HG03460 (cell line): ENCODE data around the gene FMN2.
"Not testable (repeated sequence)": the region's sequence is repeated elsewhere in the genome, so short reads cannot be mapped to it uniquely, and the experiment has no call there.

Source experiments
- ATAC-seq: cut with Tn5 transposase; IDR thresholded peaks from one replicate; pipeline ENCODE4 v1.9.1; 2021; ENCODE audit not compliant: unreplicated experiment

Gene FMN2

DNA sequence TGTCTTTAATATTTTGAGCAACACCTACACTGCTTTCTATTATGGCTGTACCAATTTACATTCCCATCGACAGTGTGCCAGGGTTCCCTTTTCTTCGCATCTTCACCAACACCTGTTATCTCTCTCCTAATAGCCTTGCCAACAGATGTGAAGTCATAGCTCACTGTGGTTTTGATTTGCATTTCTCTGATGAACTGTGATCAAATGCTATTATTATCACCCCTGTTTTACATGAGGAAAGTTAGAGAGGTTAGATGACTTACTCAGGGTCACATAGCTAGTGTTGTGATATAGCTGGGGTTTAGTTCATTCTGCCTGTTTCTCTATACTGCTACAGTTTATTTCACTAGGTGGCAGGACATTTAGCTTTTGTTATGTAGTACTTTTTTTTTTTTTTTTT is 204.1 kb downstream of the FMN2 start:
- no peak for ATAC-seq

DNA sequence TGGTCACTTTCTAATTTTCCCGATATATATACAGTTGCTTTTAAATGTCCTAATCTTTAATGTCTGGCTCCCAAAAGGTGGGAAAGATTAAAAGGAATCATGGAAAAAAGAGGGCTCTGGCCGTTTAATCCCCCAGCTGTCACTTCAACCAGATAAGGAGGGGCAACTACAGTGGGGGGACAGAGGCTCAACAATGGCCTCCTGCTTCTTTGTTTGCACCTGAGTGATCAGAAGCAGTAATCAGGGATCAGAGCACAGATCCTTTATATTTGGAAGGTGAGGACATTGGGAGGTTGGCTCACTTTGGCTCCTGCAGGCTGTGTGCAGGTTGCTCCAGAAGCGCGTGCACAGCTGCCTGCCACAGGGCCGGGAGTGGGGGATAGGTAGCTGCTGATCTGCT is 212.8 kb downstream of the FMN2 start:
- no peak for ATAC-seq

DNA sequence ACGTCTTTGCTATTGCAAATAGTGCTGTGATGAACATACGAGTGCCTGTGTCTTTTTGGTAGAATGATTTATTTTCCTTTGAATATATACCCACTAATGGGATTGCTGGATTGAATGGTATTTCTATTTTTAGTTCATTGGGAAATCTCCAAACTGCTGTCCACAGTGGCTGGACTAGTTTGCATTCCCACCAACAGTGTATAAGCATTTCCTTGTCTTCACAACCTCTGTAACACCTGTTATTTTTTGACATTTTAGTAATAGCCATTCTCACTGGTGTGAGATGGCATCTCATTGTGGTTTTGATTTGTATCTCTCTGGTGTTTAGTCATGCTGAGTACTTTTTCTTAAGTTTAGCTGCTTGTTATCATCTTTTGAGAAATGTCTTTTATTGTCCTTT is 215.0 kb downstream of the FMN2 start:
- no peak for ATAC-seq

DNA sequence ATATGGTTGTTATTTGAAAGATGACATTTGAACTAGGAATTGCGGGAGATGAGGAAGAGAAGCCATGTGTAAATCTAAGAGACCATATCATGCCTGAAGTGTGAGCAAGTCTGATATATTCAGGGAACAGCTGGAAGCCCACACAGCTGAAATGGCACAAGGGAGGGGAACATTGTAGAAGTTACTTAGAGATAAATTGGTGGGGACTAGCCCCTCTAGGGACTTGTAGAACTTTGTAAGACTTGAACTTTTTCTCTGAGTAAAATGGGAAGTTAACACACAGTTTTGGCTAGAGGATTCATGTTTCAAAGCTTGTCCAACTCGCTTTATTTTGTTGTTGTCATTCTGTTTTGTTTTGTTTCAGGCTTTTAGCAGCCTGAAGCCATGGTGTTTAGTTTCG is 216.4 kb downstream of the FMN2 start:
- no peak for ATAC-seq

DNA sequence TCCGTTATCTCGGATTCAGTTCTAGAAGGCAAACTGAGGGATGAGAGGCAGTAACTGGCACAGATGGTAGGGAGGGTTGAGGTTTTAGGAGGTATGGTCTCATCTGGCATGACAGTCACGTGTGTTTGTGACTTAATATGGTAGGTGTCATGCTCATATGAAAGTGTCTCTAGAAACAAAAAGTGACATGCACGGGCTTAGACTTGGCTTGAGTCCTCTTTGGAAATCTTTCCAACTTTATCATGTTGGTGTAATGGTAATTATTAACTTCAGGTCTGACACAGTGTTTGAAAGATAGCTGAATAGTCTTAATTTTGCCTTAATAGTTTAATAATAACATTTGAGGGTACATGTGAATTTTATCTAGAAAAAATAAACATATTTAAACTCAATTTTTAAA is 218.1 kb downstream of the FMN2 start:
- ATAC-seq, result no peak

DNA sequence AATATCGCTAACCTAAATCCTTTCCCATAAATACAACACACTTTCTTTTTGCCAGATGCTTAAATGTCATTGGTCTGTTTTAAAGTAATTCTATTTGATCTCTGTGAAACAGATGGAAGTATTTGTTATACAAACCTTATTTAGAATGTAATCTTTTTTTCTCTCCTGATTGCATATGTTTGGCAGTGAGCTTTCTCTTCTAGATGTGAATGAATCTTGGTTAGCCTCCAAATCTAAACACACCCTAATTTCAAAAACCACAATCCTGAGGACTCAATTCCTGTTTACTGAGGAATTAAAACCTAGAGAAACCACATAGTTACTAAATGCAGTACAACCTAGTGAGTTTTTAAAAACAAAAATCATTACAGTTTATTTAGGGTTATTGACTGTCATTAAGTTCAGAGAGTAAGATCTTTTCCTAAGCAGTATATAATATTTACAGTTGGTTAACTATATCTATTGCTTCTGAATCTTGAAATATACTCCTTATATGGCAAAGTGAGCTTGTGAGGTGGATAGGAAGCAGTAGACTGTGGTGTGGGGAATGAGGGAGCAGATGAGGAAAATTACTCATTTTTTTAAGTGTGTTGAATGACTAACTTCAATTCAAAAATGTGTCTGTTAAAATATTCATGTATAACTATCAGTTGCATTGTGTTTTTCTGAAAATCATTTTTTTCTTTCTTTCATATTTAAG is 218.7 kb downstream of the FMN2 start:
- ATAC-seq, result no peak

DNA sequence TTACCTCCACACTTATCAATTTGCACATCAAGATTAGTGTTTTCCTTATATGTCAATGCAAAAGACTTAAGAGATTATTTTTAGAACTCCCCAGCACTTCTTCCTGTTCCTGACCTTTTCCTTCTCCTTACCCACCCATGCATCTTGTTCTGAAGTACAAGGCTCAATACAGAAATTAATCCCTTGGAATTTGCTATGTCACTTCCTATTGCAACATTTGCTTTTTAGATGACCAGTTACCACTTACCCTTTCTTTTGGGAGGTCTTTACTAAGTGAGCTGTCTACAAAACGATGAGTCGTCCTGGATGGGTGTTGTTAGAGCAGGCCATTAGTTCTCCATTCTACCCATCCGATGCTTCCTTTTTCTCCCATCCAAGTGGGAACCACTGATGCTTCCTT is 221.2 kb downstream of the FMN2 start:
- ATAC-seq, result no peak

DNA sequence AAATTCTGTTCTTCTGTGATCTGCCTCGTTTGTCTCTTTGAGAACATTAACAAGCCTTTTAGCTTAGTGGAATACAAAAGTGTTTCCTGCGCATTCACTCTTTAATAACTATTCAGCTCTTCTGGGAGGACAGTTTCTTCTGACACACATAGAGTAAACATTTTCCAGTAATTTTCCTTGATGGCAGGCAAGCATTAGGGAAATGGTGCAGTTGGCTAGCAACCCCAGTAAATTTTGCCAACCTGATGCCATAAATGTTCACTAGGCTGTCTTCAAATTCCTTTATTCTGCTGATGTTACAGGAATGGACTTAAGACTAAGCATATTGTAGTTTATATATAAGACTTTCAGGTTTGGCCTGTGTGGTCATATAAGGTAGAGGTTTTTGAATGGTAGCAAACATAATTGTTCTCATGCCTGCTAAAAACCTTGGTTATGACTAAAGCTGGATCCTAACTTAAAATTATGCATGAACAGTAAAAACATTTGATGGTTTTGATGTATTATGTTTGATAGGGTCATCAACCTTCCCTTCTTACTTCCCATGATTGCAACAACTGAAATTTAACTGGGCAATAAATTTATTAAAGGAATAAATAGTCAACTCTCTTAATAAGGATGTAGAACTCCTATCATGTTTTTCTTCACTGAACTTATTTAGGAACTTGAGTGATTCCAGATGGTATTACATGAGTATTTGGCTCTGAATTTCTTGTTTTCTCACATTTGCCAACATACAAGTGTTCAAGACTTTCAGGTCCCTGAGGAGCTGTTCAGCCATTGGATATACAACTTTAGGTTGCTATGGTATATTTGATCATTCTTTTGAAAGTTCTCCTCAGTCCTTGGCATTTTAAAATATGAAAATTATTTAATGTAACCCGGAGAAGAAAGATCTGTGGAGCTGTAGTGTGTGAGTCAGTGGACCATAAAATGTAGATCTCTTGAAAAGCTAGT is 223.4 kb downstream of the FMN2 start:
- no peak for ATAC-seq

DNA sequence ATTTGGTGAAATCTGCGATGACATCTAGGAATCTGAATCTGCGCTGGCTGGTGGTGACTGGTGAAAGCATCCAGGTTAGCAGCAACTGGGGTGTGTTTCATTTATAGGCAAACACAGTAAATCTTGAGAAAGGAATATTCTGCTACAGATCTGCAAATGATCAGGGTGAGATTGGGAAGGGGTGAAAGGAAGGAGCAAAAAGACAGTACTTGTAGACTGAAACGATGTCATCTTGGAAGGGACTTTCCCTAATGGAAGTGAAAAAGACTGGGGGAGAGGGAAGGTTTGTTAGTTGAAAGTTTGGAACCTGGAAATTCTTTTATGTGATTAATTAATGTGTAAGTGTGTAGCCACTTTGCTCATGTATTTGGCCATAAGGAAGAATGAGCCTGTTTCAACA is 228.3 kb downstream of the FMN2 start:
- ATAC-seq, result no peak

DNA sequence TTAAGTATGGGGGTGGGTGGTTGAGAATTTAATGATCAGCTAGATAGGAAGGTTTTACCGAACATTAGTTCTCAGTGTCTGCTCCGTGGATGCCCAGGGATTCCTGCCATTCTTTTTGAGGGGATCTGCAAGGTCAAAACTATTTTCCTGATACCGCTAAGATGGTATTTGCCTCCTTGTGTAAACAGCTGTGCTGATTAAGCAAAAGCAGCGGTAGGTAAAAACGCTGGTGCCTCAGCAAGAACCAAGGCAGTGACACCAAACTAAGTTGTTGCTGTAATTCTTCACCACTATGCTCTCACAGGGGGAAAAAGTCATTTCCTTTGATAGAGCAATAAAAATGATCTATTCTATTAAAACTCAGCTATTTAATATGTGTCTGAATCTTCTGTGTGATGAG is 229.0 kb downstream of the FMN2 start:
- ATAC-seq, result no peak

DNA sequence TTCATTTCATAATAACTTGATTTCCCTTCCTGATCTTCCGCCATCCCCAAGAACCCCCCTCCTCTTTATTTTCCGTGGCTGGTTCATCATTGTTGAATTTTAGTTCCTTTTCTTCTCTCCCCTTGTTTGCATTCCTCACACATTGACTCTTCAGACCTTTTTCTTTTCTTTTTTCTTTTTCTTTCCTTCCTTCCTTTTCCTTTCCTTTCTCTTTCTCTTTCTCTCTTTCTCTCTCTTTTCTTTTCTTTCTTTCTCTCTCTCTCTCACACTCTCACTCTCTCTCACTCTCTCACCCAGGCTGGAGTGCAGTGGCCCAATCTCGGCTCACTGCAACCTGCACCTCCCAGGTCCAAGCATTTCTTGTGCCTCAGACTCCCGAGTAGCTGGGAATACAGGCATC is 231.3 kb downstream of the FMN2 start:
- no peak for ATAC-seq

DNA sequence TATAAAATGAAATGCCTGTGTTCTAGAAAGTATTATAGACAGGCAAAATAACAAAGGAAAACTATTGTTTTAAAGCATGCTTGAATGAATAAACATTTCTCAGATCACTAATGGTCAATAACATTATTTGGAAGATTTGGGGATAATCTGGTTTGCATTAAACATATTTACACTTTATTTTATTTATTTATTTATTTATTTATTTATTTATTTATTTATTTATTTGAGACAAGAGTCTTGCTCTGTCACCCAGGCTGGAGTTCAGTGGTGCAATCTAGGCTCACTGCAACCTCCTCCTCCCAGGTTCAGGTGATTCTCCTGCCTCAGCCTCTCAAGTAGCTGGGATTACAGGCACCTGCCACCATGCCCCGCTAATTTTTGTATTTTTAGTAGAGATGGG is 236.7 kb downstream of the FMN2 start:
- not testable (repeated sequence) for ATAC-seq

DNA sequence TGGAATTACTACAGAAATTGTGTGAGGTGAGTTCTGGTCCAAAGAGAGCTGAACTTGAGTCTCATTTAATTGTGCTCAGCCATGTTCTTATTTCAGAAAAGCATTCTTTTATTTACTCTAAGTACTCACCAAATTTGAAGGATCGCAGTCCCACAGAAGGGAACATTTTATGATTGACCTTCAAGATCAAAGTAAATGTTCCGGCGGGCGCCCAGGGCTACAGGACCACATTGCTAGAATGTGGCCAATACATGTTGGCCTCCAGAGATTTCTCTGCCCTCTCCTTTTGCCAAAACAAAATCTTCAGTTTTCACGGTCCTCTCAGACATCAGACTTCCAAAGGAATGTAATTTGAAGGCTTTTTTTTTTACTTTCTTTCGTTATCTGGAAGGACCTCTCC is 237.8 kb downstream of the FMN2 start:
- no peak for ATAC-seq

DNA sequence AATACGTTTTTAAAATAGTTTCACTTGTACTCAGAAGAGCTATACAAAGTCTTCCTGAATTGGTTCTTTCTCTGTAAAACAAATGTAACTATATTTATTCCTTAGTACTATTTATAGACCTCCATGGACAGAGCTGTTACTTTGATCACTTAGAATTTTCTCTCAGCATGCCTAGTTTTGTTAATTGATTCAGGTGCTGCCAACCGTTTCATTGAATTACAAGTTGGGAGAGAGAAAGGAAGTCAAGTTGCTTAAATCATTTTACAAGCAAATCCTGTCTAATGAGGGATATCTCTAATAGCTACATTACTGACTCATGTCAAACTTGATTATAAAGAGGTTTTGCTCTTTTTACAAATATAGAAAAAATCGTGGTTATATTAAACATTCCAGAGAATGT is 241.0 kb downstream of the FMN2 start:
- ATAC-seq, result no peak

DNA sequence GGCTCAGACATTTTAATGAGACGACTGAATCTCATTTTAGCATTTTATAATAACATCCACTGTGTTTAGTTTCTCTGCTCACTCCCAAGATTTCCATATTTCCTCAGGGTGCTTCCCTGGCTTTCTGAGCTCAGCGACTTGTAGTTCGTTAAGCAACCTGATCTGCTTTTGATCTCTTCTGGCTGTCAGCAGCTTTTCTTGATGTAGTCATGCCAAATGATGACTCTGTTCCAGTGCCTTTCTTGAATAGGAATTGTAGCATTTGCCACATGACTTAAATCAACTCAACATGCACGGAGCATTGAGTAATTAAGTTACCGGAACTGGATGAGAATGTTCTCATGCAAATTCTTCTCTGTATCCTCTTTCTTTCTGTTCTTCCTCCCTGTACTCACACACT is 246.1 kb downstream of the FMN2 start:
- no peak for ATAC-seq

DNA sequence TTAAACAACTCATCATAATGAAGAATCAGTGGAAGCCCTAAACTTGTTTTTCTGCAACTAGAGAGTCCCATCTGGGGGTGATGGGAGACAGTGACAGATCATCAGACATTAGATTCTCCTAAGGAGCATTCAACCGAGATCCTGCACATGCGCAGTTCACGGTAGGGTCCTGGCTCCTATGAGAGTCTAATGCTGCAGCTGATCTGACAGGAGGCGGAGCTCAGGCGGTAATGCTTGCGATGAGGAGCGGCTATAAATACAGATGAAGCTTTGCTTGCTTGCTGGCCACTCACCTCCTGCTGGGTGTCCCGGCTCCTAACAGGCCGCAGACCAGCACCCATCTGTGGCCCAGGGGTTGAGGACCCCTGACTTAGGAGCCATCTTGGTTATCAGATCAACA is 247.2 kb downstream of the FMN2 start:
- ATAC-seq, result no peak

DNA sequence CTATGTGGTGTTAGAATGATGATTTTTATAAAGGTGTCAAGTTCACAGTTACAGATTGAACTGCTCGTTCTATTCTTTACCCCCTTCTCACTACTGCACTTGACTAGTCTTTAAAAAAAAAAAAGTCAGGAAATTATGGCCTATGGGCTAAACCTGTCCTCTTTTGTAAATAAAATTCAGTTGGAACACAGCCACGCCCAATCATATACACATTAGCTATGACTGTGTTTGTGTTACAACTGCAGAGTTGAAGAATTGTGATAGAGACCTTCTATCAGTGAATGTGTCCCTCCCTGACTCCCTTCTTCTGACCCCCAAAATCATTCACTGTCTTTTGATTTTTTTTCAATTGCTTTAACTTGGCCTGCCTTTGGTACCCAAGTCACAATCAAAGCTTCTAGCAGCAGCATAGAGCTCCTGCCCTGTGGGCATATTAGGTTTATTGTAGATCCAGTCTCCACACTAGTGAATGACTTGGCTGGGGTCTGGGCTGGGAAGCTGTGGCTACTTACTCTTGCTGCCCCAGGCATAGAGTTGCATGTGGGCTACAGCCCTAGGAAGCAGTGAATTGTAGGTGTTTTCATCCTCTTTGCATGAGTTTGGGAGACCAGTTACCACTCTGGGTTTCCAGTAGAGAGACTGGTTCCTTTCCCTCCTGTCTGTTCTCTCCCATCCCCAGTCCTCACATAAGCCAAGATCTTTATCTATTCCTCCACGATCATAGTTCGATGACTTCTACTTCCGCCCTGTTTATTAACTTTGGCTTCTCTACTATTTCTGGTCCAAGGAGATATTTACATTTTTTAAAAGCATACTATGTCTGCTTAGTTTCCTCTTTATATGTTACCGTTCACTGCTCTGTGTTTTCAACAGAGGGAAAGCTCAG is 249.9 kb downstream of the FMN2 start:
- no peak for ATAC-seq

DNA sequence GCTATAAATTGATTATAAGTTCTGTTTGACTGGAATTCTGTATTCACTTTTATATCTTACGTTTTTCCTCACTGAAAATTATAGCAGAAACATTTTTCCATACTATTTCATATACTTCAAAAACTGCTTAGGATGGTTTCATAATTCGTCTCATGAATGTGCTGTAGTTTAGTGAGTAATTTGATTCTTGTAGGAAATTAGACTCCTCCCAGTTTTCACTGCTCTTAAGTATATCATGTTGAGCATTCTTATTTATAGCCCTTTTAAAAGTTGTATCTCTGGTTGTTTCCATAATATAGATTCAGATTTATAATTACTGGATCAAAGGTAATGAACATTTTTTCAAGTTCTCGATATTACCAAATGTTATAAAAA is 250.6 kb downstream of the FMN2 start:
- ATAC-seq, result no peak

DNA sequence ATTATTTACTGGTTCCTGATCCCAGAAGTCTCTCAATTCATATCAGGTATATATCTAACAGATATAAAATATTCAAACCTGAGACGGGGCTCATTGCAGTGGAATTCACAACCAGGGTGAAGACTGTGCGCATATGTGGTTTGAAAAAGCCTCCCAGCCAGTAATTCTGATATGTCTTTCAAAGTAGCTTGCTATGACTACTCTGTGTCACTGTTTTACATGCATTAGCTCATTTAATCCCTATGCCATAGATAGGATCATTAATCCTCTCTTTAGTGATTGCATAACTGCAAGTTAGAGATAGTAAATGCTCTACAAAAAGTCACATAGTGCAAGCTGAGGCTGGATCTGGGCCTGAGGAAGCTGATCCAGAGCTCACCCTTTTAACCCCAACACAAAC is 251.4 kb downstream of the FMN2 start:
- ATAC-seq, result no peak

DNA sequence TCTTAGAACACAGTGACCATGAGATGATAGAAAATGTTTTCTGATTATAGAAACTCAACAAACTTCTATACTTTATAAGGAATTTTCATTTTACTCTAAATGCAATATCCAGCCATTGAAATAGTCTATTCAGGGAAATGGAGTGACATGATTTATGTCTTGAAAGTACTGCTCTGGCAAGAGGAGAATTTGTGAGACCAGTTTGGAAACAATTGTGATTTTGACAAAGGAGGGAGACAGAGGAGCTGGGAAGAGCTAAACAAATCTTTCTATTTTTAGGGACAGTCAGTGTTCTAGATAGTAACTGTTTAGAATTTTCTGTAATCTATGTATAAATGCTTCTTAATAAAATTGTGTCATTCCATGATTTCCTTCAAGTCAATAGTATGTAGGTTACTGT is 252.3 kb downstream of the FMN2 start:
- no peak for ATAC-seq

DNA sequence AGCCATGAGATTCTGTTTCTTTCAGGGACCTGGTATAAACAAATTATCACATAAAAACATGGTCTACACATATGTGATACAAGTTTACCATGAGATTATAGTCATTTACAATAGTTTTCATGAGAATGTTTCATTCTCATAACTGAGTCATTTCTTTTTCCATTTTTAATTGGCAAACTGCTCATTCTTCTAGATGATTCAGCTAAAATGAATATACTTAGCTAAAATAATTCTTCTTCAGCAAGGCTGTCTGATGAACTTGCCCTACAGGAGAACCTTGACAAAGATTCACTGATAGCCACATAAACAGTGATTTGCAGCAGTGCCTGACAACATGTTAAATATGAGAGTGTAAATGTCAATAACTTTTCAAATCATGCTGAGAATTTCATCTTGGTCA is 253.2 kb downstream of the FMN2 start:
- ATAC-seq, result no peak

DNA sequence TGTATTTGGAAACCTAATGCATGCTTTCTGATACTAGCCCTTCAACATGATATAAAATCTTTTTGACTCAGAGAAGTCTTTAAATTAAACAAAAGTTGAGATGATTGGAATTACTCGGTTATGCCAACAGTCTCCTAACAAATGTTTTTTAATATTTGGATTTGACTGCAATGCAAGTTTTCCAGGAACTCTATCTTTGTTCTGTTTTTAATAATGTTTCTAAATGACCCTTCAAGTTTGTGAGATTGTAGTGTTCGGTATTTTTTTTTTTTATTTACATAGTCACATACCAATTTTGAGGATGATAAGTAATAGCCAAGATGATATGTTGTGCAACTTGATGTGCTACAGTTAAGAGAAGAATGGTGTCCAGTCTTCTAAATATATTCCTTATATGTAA is 258.0 kb downstream of the FMN2 start:
- no peak for ATAC-seq
